ENCODE results near the gene RNASET2. TPM values are rescaled to one million over a fixed set of nuclear protein-coding genes. Genes with fewer than 3 reads are reported as not detected.

The RNASET2 gene
- total RNA-seq, 1 donor from 2014 or later, result 32.3 TPM

GRCh38 chr6:166969390-166970002, 13.1 kb upstream of the RNASET2 start:
- peaks cover 9% of the 10 kb centered on the region for H3K4me1 Mint-ChIP-seq (ENCODE audit: unreplicated experiment)
- peak overlapping the region; percentile 6 for H3K4me3 Mint-ChIP-seq
- TF ChIP-seq, protein P1, sequence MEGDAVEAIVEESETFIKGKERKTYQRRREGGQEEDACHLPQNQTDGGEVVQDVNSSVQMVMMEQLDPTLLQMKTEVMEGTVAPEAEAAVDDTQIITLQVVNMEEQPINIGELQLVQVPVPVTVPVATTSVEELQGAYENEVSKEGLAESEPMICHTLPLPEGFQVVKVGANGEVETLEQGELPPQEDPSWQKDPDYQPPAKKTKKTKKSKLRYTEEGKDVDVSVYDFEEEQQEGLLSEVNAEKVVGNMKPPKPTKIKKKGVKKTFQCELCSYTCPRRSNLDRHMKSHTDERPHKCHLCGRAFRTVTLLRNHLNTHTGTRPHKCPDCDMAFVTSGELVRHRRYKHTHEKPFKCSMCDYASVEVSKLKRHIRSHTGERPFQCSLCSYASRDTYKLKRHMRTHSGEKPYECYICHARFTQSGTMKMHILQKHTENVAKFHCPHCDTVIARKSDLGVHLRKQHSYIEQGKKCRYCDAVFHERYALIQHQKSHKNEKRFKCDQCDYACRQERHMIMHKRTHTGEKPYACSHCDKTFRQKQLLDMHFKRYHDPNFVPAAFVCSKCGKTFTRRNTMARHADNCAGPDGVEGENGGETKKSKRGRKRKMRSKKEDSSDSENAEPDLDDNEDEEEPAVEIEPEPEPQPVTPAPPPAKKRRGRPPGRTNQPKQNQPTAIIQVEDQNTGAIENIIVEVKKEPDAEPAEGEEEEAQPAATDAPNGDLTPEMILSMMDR (conservative IDR thresholded peaks at IDR 0.05), result no peak
- H3K27ac Mint-ChIP-seq, result no peak overlapping the region
- peaks cover 20% of the 10 kb centered on the region for H3K36me3 Mint-ChIP-seq
- peaks cover 25% of the 10 kb centered on the region for H3K9me3 Mint-ChIP-seq
- no peaks in the 10 kb centered on the region for H3K27me3 Mint-ChIP-seq
- DNase-seq (ENCODE audit: extremely low spot score, unreplicated experiment), result no peak

DNA sequence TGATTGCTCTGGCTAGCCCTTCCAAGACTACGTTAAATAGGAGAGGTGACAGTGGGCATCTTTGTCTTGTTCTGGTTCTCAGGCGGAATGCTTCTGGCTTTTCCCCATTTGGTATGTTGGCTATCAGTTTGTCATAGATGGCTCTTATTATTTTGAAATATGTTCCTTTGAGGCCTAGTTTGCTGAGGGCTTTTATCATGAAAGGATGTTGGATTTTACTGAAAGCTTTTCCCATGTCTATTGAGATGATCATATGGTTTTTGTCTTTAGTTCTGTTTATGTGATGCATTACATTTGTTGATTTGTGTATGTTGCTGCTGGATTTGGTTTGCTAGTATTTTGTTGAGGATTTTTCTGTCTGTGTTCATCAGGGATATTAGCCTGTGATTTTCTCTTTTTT, 9.9 kb upstream of the RNASET2 start:
- peaks cover 31% of the 10 kb centered on the region for H3K9me3 Mint-ChIP-seq
- peaks cover 13% of the 10 kb centered on the region for H3K36me3 Mint-ChIP-seq
- no peaks in the 10 kb centered on the region for H3K27me3 Mint-ChIP-seq
- peaks cover 9% of the 10 kb centered on the region for H3K4me1 Mint-ChIP-seq (ENCODE audit: unreplicated experiment)
- TF ChIP-seq, protein P1 (conservative IDR thresholded peaks at IDR 0.05), result no peak
- no peak overlapping the region for H3K27ac Mint-ChIP-seq
- no peak for DNase-seq (ENCODE audit: extremely low spot score, unreplicated experiment)
- H3K4me3 Mint-ChIP-seq, result no peak overlapping the region

DNA sequence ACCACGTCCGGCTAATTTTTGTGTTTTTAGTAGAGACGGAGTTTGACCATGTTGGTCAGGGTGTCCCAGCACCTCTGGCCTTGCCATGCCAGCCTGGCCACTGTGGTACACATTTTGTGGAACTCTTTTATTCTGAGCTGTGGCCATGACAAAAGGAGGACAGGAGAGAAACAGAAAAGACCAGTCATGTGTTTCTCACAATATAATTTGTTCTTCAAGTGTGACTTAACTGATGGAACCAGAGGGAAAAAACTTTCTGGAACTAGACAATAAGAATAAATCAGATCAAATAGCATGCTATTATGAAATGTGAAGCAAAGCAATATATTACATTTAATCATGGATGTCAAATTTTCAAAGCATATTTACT, 4.2 kb upstream of the RNASET2 start:
- peaks cover 6% of the 10 kb centered on the region for H3K9me3 Mint-ChIP-seq

DNA sequence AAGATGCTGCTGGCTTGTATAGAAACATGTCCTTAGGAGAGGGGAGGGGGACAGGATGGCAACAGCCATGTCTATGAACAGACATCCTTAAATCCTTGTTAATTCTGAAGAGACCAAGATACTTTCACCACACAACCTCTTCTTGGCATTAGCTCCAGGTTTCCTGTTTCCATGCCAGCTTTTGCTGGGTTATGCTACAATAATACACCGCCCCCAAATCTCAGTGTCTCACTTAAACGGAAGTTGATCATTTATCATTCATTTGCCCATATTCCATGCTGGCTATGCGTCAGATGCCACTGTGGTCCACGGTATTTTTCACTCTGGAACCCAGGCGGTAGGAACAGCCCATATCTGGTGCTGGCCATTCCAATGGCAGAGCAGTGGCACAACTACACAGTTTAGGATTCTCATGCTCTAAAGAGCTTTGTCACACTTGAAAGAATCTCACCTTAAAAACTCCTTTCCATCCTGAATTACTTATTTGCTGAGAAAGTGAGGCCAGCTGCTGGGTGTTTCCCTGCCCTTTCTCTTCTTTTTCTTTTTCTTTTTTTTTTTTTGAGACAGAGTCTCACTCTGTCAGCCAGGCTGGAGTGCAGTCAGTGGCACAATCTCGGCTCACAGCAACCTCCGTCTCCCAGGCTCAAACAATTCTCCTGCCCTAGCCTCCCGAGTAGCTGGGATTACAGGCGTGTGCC, 3.7 kb upstream of the RNASET2 start:
- Mint-ChIP-seq H3K4me3 (no peak overlapping the region), H3K36me3 (no peaks in the 10 kb centered on the region), H3K27ac (no peak overlapping the region), H3K27me3 (peaks cover 5% of the 10 kb centered on the region), H3K9me3 (peaks cover 6% of the 10 kb centered on the region), H3K4me1 (ENCODE audit: unreplicated experiment) (peaks cover 33% of the 10 kb centered on the region)
- TF ChIP-seq, protein P1 (conservative IDR thresholded peaks at IDR 0.05), result no peak
- no peak for DNase-seq (ENCODE audit: extremely low spot score, unreplicated experiment)

More for the DNA sequence above, 4.2 kb upstream of the RNASET2 start:
- H3K4me1 Mint-ChIP-seq (ENCODE audit: unreplicated experiment), result peaks cover 28% of the 10 kb centered on the region
- DNase-seq (ENCODE audit: extremely low spot score, unreplicated experiment), result no peak
- H3K27me3 Mint-ChIP-seq, result peaks cover 5% of the 10 kb centered on the region
- TF ChIP-seq, protein P1 (conservative IDR thresholded peaks at IDR 0.05), result no peak
- H3K4me3 Mint-ChIP-seq, result no peak overlapping the region
- H3K27ac Mint-ChIP-seq, result no peak overlapping the region
- no peaks in the 10 kb centered on the region for H3K36me3 Mint-ChIP-seq

DNA sequence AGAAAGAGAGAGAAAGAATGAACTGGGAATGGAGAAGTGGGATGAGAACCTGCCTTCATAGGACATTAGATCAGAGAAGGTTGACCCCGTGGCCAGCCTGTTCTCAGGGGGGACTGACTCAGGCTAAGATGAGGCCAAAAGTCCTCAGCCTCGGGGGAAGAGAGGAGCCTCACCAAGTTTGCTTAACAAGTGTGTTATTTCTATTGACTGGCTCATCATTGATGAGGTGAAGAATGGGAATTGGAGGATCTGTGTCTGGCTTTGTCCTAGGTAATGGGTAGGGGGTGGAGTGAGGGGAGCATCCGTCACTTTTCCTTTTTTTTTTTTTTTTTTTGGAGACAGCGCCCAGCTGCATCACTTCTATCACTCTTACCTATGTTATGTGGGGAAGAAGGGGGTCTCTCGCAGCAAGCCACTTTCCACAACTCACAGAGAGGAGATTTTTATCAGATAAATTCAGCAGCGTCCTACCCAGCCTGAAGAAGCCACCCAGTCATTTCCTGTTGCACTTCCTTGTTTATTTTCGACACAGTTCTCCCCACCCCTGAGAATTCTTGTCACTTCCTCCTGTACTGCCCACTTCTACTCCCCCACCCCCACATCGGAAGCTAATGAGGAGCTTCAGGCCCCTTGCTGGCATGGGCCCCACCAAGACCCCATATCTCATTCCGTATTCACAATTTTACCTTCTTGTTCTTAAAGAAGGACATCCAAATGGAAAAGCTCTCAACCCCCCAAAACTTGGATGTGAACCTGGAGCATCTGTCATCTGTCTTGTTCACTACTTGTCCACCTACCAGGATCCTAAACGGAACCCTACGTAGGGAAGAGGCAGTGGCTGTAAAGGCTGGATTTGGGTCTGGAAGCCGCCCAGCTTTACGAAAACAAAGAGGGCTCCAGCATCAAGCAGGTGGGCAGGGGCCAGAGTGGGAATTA, 2.8 kb upstream of the RNASET2 start:
- Mint-ChIP-seq H3K4me3 (peak overlapping the region; percentile 35), H3K27me3 (peaks cover 5% of the 10 kb centered on the region), H3K4me1 (ENCODE audit: unreplicated experiment) (peaks cover 36% of the 10 kb centered on the region), H3K36me3 (no peaks in the 10 kb centered on the region), H3K27ac (peak overlapping the region; percentile 51), H3K9me3 (peaks cover 5% of the 10 kb centered on the region)
- DNase-seq (ENCODE audit: extremely low spot score, unreplicated experiment), result no peak
- TF ChIP-seq, protein P1 (conservative IDR thresholded peaks at IDR 0.05), result no peak
